ENCODE data around the gene SIN3A.

DNA sequence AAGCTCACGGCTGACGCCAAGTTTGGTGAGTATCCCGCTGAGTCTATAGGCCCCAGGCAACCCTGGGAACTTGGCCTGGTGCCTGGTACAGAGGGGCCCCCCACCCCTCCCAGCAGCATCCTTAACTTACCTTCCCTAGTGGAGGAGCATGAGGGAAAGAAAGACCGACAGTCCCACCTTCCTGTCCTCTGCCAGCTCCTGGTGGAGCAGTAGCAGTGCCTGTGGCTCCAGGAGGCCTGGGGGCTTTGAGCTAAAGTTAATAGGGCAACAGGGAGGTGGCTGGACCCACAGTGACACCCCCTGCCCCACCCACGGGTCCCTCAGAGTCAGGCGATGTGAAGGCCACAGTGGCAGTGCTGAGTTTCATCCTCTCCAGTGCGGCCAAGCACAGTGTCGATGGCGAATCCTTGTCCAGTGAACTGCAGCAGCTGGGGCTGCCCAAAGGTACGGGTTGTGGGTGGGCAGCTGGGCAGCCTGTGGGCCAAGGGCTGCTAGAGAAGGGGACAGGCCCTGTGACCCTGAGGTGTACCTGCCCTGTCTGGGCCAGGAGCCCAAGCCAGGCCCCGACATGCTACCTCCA, 112.7 kb downstream of the SIN3A start:
- TF ChIP-seq CTCF (IDR thresholded peaks at IDR 0.05) (no peak), EZH2 (IDR thresholded peaks at IDR 0.05; ENCODE audit: borderline replicate concordance, insufficient read depth, low read depth, low read length, poor library complexity, severe bottlenecking) (no peak)
